Stomach (tissue), 9 donors: ENCODE data around the gene PLPPR1. TPM values are rescaled to one million over a fixed set of nuclear protein-coding genes. Genes with fewer than 3 reads are reported as not detected.
A peak's percentile ranks its signal among the peaks of the same experiment; 100 is the strongest.

Experiments used
- DNase-seq, 2 donors: peaks; one replicate each; pipeline versions ENCODE4 v3.0.0 to v3.0.0-alpha.2; 2013 to 2019
- H3K27ac ChIP-seq, 5 donors: fragments of 200-600 bp in 4 of 5; sonication (generic) in 4 of 5; one replicate each; pipeline ENCODE4 v1.5.1; 2013 to 2019; ENCODE audit warnings: mild to moderate bottlenecking in 1 of 5, moderate library complexity in 1 of 5
- H3K27me3 ChIP-seq, 3 donors: fragments of 200-600 bp; sonication (generic); one replicate each; pipeline ENCODE4 v1.5.1; 2017 to 2019; ENCODE audit warnings: mixed run types in 1 of 3
- H3K36me3 ChIP-seq, 4 donors: fragments of 200-600 bp; sonication (generic); 1 replicate in 3 of 4; 2 replicates in 1 of 4; pipeline ENCODE4 v1.5.1; 2016 to 2019
- H3K4me1 ChIP-seq, 4 donors: fragments of 200-600 bp; sonication (generic); one replicate each; pipeline ENCODE4 v1.5.1; 2016 to 2019
- H3K4me3 ChIP-seq, 4 donors: fragments of 200-600 bp; sonication (generic) in 3 of 4; one replicate each; pipeline ENCODE4 v1.5.1; 2016 to 2019; ENCODE audit warnings: mild to moderate bottlenecking in 1 of 4
- H3K9me3 ChIP-seq, 4 donors: fragments of 200-600 bp; sonication (generic); one replicate each; pipeline ENCODE4 v1.5.1; 2016 to 2019
- CTCF ChIP-seq, 7 experiments: fragments of 450-650 bp in 4 of 7; fragments of 200-600 bp in 3 of 7; sonication (generic) in 3 of 7; IDR thresholded peaks; one replicate each; pipeline ENCODE4 v1.5.1; 2016 to 2019; ENCODE audit warnings: antibody characterized with exemption in 7 of 7, control low read depth in 2 of 7, mild to moderate bottlenecking in 1 of 7
- EP300 ChIP-seq: sonication (generic); formaldehyde crosslinking; IDR thresholded peaks from one replicate; pipeline ENCODE4 v1.6.1; 2017; ENCODE audit warnings: antibody characterized with exemption
- POLR2A ChIP-seq, 4 donors: fragments of 450-650 bp; IDR thresholded peaks; one replicate each; pipeline ENCODE4 v1.6.1; 2016; ENCODE audit warnings: antibody characterized with exemption in 4 of 4, control low read depth in 2 of 4, mild to moderate bottlenecking in 1 of 4, moderate library complexity in 1 of 4
- POLR2AphosphoS5 ChIP-seq, 3 donors: sonication (generic); formaldehyde crosslinking; IDR thresholded peaks; one replicate each; pipeline ENCODE4 v1.6.1; 2016; ENCODE audit warnings: antibody characterized with exemption in 3 of 3
- WGBS, 5 donors: extraction: QIAGEN DNeasy Blood & Tissue Kit in 3 of 5; methylation state at CpG; one replicate each; pipeline versions ENCODE4 v1.1.5 to v1.1.7; 2013 to 2018; 5-methylcytosine and 5-hydroxymethylcytosine counted together
- intact Hi-C: fragments of 100-400 bp; cut with DNase I; formaldehyde crosslinking; loops from one replicate; pipeline ENCODE4 v1.15.1; 2023; ENCODE audit warnings: low total_unique reads
- polyA plus RNA-seq, 3 donors: library from polyadenylated mRNA; stranded (reverse); fragments of 200-250 nt; gene quantifications; one replicate each; pipeline ENCODE4 v1.2.3, GENCODE V29; 2013
- total RNA-seq, 5 donors: library from RNA; depleted of rRNA; stranded (reverse); fragments of >200 nt; gene quantifications; one replicate each; pipeline versions ENCODE4 v1.1.0 to v1.2.3, GENCODE V29; 2014 to 2016
- donor health status: healthy with polysubstance abuse.
- donor health status: Bipolar disorder and iron deficiency.
- donor health status: healthy.

The PLPPR1 gene
- total and polyA plus RNA-seq, 8 donors: 0.13 to 1.7 TPM; not detected in 6

- WGBS, 5 donors: 67 to 82% (median 74%) methylated on average over 2 of the region's 2 CpGs
These were observed 204.0 kb downstream of the PLPPR1 start for GRCh38 chr9:101232405-101232977.

GRCh38 chr9:101235105-101235866 is 206.8 kb downstream of the PLPPR1 start:
- H3K4me1 ChIP-seq: no peaks in the 10 kb centered on the region
- TF ChIP-seq POLR2A (IDR thresholded peaks at IDR 0.05) (no peak), CTCF (IDR thresholded peaks at IDR 0.05) (peak in 2 of 7 experiments; percentile 27 to 42)
- H3K4me3 ChIP-seq: no peak overlapping the region
- intact Hi-C loops: no loop called here
- H3K27ac ChIP-seq: no peak overlapping the region
- DNase-seq: peak in 1 of 2 donors; percentile 69
- 15 to 29% (median 17%) methylated on average over 6 of the region's 6 CpGs for WGBS, 5 donors
- H3K9me3 ChIP-seq: no peaks in the 10 kb centered on the region
- no peaks in the 10 kb centered on the region for H3K27me3 ChIP-seq
- H3K36me3 ChIP-seq: no peaks in the 10 kb centered on the region

More at GRCh38 chr9:101232405-101232977, 204.0 kb downstream of the PLPPR1 start:
- Histone ChIP-seq H3K9me3 (no peaks in the 10 kb centered on the region), H3K4me1 (no peaks in the 10 kb centered on the region), H3K4me3 (no peak overlapping the region), H3K27ac (no peak overlapping the region), H3K36me3 (no peaks in the 10 kb centered on the region), H3K27me3 (no peaks in the 10 kb centered on the region)
- TF ChIP-seq CTCF (IDR thresholded peaks at IDR 0.05): no peak
- no peak for TF ChIP-seq POLR2A (IDR thresholded peaks at IDR 0.05)
- TF ChIP-seq EP300: no peak
- TF ChIP-seq POLR2AphosphoS5 (IDR thresholded peaks at IDR 0.05): no peak
- intact Hi-C loops: no loop called here
- DNase-seq: no peak

- Histone ChIP-seq H3K4me1 (no peaks in the 10 kb centered on the region), H3K36me3 (no peaks in the 10 kb centered on the region), H3K27me3 (no peaks in the 10 kb centered on the region), H3K27ac (no peak overlapping the region), H3K4me3 (no peak overlapping the region), H3K9me3 (no peaks in the 10 kb centered on the region)
- intact Hi-C loops: no loop called here
- DNase-seq: no peak
- TF ChIP-seq POLR2A (IDR thresholded peaks at IDR 0.05): no peak
- no peak for TF ChIP-seq POLR2AphosphoS5 (IDR thresholded peaks at IDR 0.05)
- no peak for TF ChIP-seq CTCF (IDR thresholded peaks at IDR 0.05)
- TF ChIP-seq EP300: no peak
- 80 to 100% (median 95%) methylated on average over 1 of the region's 1 CpG for WGBS, 5 donors
These were observed 214.1 kb downstream of the PLPPR1 start for GRCh38 chr9:101242651-101243050.

GRCh38 chr9:101246691-101247090 is 218.2 kb downstream of the PLPPR1 start:
- no peak for DNase-seq
- no peak for TF ChIP-seq POLR2AphosphoS5 (IDR thresholded peaks at IDR 0.05)
- TF ChIP-seq POLR2A (IDR thresholded peaks at IDR 0.05): no peak
- no peak for TF ChIP-seq EP300
- no peaks in the 10 kb centered on the region for H3K36me3 ChIP-seq
- no peaks in the 10 kb centered on the region for H3K9me3 ChIP-seq
- H3K27me3 ChIP-seq: no peaks in the 10 kb centered on the region
- 18 to 31% (median 20%) methylated on average over 1 of the region's 1 CpG for WGBS, 5 donors
- no peak overlapping the region for H3K4me3 ChIP-seq
- H3K4me1 ChIP-seq: no peaks in the 10 kb centered on the region
- intact Hi-C loops: no loop called here
- no peak overlapping the region for H3K27ac ChIP-seq

- H3K4me1 ChIP-seq: no peaks in the 10 kb centered on the region
- no peak for DNase-seq
- no peak overlapping the region for H3K4me3 ChIP-seq
- no peak overlapping the region for H3K27ac ChIP-seq
- 48 to 77% (median 57%) methylated on average over 2 of the region's 2 CpGs for WGBS, 5 donors
- H3K36me3 ChIP-seq: no peaks in the 10 kb centered on the region
- no peaks in the 10 kb centered on the region for H3K9me3 ChIP-seq
- H3K27me3 ChIP-seq: no peaks in the 10 kb centered on the region
- TF ChIP-seq POLR2AphosphoS5 (IDR thresholded peaks at IDR 0.05) (no peak), EP300 (no peak), CTCF (IDR thresholded peaks at IDR 0.05) (no peak), POLR2A (IDR thresholded peaks at IDR 0.05) (no peak)
- intact Hi-C loops: no loop called here
These were observed 218.8 kb downstream of the PLPPR1 start for GRCh38 chr9:101247297-101247696.
